HG02610 (cell line): ENCODE results near the gene DEGS2.
"Not testable (repeated sequence)": the region's sequence is repeated elsewhere in the genome, so short reads cannot be mapped to it uniquely, and the experiment has no call there.

Source experiments
- ATAC-seq: cut with Tn5 transposase; IDR thresholded peaks from one replicate; pipeline ENCODE4 v1.9.1; 2021; ENCODE audit warnings: mild to moderate bottlenecking, moderate library complexity; ENCODE audit not compliant: unreplicated experiment

The DEGS2 gene

DNA sequence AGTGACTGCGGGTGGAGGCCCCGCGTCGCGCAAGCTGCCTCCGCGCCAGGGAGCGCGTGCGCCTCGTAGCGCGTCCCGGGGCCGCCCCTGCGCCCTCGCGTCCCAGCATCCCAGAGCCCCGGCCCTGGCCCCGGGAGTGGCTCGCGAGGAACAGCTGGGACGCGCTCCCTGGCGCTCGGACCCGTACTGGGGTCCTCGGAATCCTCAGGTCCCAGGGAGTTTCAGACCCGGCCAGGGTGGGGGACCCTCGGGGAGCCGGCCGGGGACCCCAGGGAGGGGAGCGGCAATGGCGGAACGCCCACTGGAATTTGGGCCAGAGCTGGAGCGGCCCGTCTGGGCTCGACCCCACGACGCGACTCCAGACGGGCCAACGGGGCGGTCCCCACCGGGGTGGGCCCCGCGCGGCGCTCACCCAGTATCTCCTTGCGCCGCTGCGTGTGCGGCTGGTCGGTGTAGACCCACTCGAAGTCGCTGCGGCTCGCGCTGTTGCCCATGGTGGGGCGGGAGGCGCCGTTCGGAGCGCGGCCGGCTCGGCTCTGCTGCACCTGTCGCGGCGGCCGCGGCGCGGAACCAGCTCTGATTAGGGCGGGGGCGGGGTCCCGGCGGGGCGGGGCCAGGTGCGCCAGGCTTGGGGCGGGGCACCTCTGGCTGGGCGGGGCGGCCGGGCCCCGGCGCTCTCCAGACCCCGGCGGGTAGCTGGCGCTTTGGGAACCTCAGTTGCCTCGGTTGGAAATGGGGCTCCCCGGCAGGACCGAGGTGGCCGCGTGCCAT lies at the start of gene DEGS2:
DEGS2 (minus strand) TSS at position 552 of the 771 bp plus-strand sequence; CDS start at position 494, 58 bp downstream.
- ATAC-seq = peak; percentile 51

DNA sequence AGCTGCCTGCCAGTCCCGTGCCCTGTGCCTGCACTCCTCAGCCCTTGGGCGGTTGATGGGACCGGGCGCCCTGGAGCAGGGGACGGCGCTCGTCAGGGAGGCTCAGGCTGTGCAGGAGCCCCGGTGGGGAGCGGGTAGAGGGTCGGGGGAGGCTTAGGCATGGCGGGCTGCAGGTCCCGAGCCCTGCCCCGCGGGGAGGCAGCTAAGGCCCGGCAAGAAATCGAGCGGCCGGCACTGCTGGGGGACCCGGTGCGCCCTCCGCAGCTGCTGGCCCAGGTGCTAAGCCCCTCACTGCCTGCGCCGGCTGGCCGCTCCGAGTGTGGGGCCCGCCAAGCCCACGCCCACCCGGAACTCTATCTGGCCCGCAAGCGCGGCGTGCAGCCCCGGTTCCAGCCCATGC lies 48.7 kb upstream of the DEGS2 start:
- not testable (repeated sequence) for ATAC-seq

DNA sequence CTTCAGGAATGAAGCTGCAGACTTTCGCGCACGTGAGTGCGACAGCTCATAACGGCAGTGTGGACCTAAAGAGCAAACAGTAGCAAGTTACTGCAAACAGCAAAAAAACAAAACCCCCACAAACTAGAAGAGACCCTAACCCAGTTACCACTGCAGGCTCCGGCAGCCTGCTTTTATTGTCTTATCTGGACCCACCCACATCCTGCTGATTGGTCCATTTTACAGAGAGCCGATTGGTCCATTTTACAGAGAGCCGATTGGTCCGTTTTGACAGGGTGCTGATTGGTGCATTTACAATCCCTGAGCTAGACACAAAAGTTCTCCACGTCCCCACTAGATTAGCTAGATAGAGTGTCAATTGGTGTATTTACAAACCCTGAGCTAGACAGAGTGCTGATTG lies 48.1 kb upstream of the DEGS2 start:
- not testable (repeated sequence) for ATAC-seq

DNA sequence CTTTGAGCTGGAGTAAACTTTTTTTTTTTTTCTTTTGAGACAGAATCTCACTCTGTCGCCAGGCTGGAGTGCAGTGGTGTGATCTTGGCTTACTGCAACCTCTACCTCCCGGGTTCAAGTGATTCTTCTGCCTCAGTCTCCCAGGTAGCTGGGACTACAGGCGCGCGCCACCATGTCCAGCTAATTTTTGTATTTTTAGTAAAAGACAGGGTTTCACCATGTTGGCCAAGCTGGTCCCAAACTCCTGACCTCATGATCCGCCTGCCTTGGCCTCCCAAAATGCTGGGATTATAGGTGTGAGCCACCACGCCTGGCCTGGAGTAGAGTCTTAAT lies 45.4 kb upstream of the DEGS2 start:
- not testable (repeated sequence) for ATAC-seq

DNA sequence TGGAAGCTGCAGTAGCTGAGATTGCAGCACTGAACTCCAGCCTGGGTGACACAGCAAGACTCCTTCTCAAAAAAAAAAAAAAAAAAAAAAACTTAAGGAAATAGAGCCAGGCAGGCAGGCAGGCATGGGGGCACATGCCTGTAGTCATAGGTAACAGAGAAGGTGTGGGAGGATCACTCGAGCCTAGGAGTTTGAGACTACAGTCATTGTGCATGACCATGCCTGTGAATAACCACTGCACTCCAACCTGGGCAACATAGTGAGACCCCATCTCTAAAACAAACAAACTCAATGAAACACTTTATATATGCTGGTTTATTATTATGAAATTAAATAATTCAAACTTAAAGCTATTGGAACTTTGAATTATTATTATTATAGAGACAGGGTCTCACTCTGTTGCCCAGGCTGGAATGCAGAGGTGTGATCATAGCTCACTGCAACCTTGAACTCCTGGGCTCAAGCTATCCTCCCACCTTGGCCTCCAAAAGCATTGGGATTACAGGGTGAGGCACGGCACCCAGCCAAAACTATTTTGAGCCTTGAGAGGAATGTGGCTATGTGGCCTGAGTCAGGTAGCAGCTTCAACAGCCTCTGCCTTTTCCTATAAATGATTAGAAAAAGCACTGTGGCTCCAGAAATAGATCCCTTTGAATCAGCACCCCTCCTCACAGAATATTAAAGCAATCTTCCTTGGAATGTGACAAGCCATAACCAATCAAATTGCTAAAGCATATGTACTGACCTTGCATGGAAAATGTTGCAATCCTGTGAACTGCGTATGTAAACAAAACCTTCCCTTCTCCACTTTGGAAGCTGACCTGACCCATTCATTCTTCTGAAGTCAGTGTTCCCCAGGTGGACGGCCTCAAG lies 44.8 kb upstream of the DEGS2 start:
- no peak for ATAC-seq

DNA sequence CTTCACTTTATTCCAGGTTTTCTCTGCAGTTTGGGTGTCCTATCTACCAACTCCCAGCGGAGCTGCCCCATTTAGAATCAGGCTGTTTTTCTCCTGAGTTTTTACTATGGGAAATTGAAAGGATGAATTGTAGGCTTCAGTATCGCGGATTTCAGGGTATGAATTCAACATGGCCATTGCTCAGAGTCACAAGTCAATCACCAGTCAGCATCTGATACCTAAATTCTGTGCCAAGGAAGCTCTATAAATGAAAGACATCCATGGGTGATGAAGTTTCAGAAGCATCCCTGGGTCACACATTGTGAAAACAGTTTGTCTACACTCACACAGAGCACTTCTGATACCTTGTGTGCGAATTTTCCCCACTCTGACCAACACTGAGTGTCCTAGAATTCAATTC lies 43.7 kb upstream of the DEGS2 start:
- ATAC-seq = no peak

DNA sequence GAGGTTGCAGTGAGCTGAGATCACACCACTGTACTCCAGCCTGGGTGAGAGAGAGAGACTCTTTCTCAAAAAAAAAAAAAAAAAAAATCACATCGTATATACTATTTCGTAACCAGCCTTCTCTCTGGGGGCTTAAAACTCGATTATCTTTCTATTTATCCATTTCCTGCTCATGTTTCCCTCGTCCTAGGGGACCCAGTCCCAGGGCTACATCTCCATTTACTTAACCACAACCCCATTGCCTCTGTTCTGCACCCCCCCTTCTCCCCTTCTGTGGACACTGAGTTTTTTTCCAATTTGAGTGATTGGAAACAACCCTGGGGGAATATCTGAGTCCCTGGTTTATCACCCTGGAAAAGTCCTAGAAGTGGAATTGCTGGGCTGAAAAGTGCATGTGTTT lies 43.3 kb upstream of the DEGS2 start:
- no peak for ATAC-seq

DNA sequence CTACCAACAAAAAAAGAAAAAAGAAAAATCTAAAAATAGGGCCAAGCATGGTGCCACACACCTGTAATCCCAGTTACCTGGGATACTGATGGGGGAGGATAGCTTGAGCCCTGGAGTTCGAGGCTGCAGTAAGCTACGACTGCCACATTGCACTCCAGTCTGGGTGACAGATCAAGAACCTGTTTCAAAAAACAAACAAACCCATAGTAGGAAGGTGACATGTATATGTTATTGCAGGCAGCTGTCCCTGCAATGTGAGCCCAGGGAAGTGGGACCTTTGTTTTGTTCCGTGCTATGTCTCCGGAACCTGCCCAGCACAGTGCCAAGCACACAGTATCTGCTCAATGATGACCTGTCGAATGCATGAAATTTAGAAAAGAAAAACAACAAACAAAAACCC lies 42.3 kb upstream of the DEGS2 start:
- ATAC-seq = no peak

DNA sequence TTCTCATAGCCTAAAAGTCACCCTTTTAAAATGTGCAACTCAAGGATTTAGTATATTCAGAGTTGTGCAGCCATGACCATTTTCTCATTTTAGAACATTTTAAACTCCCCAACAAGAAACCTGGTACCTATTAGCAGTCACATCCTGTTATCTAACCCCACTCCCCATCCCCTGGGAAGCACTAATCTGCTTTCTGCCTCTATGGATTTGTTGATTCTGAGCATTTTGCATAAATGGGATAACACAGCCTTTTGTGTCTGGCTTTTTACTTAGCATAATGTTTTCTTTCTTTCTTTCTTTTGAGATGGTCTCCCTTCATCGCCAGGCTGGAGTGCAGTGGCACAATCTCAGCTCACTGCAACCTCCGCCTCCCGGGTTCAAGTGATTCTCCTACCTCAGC lies 40.9 kb upstream of the DEGS2 start:
- no peak for ATAC-seq

DNA sequence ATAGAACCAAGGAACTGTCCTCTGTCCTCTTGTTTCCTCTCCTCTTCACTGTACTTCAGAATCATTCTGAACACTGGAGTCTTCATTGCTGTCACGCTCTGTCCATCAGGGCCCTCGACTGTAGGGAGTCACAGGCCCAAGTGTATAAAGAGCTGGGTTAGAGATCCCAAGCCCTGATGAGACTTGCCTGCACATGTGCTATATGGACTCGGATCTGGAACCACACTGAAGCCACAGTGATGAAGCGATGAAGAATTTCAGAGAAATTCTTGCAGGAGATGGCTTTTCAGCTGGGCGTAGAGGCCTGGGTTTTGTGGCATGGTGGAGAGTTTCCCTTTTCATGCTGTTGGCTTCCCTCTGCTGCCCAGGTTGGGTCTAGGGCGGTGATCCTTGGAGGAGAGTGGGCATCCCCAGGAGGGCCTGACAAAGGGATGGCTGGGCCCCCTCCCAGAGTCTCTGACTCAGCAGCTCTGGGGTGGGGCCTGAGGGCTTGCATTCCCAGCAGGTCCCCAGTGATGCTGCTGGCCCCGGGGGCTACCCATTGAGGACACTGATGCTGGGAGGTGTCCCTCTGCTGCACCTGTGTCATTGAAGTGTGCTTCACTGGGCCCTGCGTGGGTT lies 39.9 kb upstream of the DEGS2 start:
- no peak for ATAC-seq

DNA sequence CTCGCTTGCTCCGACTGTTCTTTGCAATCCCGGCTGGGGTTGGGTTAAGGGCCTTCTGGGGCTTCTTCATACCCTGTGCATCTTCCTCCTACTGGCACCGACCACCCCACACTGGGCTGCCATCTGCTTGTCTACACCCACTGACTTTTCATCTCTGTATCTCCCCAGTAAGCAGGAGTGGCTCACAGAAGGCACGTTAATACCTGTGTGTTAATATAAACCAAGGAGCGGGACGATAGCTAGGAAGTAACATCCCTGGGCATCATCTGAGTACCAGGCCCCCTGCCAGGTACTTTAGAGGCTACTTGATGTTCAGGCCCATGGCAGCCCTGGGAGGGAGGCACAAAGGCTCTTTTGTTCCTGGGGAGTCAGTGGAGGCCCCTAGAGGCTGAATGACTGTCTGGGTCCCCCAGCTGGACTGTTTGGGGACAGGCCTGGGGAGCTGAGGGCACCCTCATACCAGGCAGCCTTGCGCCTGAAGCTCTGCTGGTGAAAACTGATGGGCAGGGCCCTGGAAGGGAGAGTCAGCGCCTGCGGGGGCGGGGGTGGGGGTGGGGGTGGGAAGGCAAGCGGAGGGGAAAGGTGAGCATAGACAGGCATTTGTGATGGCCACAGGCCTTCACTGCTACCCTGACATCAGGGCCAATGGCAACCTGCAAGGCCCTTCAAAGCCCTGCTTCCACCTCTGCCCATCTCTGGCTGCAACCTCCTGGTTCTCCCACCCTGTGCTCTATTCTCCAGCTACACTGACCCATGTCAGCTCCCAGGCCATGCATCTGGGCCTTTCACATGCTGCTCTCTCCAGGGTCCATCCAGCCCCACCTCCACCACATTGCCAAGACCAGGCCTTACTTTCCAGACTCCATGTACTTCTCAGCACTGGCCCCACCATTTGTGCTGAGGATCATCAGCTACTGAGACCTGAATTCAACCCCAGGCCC lies 34.2 kb upstream of the DEGS2 start:
- ATAC-seq = no peak

DNA sequence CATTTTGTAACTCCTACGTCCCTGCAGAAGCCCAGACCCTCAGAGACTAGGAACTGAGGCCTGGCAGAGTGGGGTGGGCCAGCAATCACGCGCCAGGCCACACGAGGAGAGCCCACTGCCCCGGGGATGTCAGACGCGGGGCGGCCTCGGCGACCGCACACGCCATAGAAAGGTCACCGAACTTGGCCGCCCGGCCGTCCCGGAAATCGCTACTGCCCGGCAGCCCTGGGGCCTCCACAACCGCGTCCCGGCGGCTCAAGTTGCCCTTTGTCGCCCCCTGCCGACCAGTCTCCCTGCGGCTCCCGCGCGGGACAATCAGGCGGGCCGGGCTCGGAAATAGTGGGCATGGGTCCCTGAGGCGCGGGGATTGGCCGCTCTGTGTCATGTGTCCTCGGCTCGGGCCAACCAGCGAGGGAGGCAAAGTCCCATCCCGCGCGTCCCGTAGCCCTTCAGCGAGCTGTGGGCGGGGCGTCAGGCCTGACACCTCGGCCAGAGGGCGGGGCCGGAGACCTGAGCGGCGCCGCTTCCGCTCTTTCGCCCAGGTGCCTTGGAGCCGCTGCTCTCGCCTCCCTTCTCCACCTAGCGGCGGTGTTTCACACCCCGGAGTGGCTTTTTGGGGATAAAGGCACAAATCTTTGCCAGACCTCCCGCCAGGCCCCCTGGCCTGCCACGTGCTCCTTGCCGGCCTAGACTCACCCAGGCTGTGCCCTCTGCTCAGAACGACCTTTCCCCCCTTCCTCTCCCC lies 33.4 kb upstream of the DEGS2 start:
- ATAC-seq = peak; percentile 99

DNA sequence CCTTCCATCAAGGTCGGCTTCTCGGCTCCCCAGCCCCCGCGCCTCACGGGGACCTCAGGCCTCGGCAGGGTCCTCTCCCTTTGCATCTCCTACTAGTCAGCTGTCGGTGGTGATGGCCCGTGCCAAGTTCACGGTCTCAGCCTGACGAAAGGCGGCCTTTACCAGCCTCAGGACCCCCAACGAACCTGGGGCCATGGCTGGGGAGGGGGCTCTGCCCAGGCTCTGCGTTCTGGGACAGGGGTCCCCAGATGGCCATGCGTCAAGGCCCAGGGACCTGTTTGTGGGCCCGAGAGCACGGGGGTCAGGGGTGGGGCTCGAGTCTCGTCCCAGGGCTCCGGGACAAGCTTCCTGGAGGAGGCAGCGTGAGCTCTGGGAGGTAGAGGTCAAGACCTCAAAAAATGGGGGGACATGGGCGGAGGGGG lies 32.8 kb upstream of the DEGS2 start:
- ATAC-seq = no peak

DNA sequence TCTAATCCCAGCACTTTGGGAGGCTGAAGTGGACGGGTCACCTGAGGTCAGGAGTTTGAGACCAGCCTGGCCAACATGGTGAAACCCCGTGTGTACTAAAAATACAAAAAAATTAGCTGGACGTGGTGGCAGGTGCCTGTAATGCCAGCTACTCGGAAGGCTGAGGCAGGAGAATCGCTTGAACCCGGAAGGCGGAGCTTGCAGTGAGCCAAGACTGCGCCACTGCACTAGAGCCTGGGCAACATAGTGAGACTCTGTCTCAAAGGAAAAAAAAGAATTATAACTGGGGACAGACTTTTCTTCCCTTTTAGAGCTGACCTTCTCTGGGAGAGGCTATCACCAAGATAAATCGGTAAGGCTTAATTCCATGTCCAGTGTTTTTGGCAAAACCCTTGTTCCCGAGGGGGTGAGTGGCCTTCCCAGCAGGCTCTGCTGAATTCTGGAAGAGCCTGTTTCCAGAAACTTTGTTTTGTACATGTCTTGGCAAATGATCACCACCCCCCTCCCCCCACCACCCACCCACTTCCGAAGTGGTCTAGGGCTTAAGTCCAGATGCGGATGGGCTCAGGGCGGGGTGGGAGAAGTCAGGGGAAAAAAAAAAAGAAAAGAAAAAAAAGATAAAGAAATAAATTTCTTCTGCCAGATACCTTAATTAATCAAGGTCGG lies 32.3 kb upstream of the DEGS2 start:
- ATAC-seq = no peak

DNA sequence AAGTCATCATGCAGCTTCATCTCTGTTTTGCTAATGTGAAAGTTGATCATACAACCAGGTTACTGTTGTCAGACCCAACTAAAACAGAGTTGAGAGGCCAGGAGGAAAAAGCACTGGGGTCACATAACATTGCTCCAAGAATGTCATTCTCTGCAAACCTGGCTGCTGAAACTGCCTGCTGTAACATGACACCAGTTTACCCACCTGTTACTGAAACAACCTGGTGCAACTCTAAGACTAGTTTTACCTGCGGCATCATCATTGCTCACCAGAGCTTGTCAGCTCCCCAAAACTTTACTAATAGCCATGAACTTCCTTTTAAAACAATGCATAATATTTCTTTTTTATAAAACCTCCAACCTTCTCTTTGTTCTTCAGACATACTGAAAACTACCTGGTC lies 30.7 kb upstream of the DEGS2 start:
- no peak for ATAC-seq

DNA sequence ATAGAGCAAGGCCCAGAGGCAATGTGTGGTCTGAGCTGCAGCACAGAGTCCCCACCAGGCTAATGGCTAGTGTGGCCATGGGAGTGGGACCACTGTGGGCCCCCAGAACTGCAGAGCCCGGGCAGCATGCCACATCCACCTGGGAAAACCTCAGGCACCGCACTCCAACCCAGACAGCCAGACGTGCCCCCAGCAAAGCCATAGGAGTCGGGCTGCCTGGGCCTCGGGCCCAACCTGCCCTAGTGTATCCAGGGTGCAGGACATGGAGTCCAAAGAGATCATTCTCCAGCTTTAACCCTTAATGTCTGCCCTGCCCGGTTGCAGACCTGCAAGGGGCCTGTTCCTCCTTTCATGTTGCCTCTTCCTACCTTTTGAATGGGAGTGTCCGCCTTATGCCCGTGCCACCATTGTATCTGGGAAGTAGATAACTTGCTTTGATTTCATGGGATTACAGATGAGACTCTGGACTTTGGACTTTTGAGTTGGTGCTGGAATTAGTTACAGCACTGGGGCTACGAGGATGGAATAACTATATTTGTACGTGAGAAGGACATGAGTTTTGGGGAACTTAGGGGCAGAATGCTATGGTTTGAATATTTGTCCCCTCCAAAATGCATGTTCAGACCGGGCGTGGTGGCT lies 29.1 kb upstream of the DEGS2 start:
- no peak for ATAC-seq

DNA sequence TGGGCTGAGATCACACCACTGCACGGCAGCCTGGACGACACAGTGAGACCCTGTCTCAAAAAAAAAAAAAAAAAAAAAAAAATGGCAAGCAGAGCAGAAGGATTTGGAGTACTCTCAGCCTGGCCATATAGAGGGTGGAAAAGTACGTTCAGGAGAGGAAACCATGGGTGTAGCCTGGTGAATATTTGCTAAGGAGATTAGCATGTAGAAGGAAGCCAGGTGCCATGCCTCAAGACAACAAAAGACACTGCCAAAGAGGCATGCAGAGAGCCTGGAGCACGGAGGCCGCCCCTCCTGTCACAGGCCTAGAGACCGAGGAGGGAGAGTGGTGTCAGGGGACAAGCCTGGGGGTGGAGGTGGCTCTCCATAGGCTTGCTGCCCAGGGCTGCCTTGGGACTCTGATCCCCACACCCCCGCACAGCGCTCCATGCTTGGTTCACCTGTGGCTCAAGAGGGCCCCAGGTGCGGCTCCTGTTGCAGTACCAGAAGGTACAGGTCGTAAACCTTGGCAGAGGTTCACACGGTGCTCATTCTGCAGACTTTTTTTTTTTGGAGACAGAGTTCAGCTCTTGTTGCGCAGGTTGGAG lies 27.9 kb upstream of the DEGS2 start:
- ATAC-seq = no peak

DNA sequence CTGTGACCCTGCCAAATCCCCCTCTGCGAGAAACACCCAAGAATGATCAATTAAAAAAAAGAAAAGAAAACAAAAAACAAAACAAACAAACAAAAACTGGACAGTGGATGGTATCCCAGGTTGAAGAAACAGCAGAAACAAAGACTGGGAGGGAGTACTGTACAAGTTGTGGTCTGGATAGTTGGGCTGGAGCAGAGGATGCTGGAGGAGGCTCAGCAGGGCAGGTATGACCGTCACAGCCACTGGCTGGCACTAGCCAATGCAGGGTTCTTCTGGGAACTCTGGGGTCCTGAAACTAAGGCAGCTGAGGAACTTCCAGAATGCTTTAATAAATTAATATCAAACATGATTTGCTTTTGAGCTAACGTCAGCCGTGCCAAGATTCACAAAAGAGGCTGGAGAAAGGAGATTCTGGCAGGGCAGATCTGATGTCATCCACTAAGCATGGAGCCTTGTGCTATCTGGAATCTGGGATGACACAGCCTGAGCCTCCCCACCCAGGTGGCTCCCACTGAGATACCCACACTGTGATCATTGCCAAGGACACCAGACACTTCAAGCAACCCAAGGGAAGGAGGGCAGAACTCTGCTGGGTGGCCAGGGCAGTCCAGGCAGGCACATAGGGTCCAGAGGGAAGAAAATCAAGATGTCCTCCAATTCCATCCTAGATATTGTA lies 22.6 kb upstream of the DEGS2 start:
- not testable (repeated sequence) for ATAC-seq
